ENCODE results near the gene VGLL4.

VGLL4 gene

DNA sequence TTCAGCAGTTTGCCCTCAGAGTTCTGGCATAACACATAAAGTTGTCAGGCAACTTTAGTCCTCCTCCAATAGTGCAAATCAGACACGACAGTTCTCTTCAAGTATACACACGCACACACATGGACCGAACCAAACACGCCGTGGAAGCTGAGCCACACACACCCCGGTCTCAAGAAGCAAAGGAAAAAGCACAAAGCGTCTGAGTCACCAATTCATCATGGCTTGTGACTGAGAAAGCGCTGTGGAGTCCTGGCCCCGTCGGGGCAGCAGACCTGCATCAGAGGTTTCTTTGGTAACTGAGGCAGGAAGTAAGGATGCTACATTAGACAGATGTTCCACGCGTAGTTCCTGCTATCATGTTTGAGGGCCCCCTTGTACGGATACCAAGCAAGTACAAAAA is 85.7 kb downstream of the VGLL4 start:
- Histone ChIP-seq H3F3A (ENCODE audit: low read depth) (no peaks in the 10 kb centered on the region), H2AFZ (ENCODE audit: low read length) (no peak overlapping the region), H3K4me1 (ENCODE audit: insufficient read depth, low read length, poor library complexity, severe bottlenecking) (no peaks in the 10 kb centered on the region), H3K9me2 (replicated peaks; ENCODE audit: low read depth, low read length) (no peaks in the 10 kb centered on the region), H3K9ac (ENCODE audit: low read depth, low read length, poor library complexity, severe bottlenecking) (no peak overlapping the region), H3K4me2 (ENCODE audit: low read depth, low read length, poor library complexity, severe bottlenecking) (no peak overlapping the region), H3K4me3 (ENCODE audit: low read length, poor library complexity, severe bottlenecking) (no peak overlapping the region), H3K9me3 (ENCODE audit: insufficient read depth, low read depth, low read length) (no peaks in the 10 kb centered on the region), H3K79me2 (ENCODE audit: insufficient read depth, low read length) (peaks cover 64% of the 10 kb centered on the region; the same call in 1 of the 2 replicates), H3K36me3 (ENCODE audit: insufficient read depth, low read length) (peaks cover 99% of the 10 kb centered on the region; the same call in 1 of the 2 replicates), H3K27me3 (ENCODE audit: insufficient read depth, low read length, poor library complexity, severe bottlenecking) (no peaks in the 10 kb centered on the region), H4K20me1 (ENCODE audit: insufficient read depth, low read length, poor library complexity, severe bottlenecking) (peaks cover 56% of the 10 kb centered on the region)
- no peak for TF ChIP-seq EZH2phosphoT487 (IDR thresholded peaks at IDR 0.05; ENCODE audit: borderline replicate concordance)
- TF ChIP-seq, protein P1, sequence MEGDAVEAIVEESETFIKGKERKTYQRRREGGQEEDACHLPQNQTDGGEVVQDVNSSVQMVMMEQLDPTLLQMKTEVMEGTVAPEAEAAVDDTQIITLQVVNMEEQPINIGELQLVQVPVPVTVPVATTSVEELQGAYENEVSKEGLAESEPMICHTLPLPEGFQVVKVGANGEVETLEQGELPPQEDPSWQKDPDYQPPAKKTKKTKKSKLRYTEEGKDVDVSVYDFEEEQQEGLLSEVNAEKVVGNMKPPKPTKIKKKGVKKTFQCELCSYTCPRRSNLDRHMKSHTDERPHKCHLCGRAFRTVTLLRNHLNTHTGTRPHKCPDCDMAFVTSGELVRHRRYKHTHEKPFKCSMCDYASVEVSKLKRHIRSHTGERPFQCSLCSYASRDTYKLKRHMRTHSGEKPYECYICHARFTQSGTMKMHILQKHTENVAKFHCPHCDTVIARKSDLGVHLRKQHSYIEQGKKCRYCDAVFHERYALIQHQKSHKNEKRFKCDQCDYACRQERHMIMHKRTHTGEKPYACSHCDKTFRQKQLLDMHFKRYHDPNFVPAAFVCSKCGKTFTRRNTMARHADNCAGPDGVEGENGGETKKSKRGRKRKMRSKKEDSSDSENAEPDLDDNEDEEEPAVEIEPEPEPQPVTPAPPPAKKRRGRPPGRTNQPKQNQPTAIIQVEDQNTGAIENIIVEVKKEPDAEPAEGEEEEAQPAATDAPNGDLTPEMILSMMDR (conservative IDR thresholded peaks at IDR 0.05; ENCODE audit: low read length) = no peak

DNA sequence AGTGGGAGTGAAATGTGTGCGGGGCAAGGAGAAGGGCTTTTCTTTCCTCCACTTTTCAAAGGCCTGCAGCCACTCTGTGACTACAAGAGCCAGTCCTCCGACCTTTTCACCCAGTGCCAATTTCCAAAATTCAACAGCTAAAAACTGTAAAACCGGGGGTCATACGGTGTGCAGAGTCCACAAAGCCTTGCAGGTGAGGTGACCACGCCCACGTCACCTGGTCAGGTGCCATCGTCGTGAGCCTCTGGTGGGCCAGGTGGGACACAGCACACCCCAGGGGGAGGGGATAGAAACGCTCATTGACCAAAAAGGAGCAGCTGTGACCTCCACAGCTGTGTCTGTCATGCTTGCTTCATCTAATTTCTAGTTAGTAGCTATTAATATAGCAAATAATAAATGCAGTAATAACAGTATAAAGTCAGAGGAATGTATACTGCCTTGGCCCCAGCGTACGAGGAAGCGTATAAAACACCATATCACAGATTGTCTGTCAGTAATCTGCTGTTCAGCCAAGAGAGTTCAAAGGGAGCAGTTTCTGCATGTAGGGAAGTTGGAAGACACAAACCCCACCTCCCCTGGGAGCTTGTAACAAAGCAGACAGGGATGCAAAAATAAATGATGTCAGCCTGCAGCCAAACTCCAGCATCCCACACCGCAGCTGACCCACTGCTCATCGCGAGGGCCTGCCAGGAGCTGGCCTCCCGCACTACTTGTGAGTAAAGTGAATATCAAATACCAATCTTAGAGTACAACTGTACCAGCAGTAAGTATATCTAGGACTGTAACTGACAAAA is 86.7 kb downstream of the VGLL4 start:
- no peaks in the 10 kb centered on the region for H3K9me2 ChIP-seq (replicated peaks; ENCODE audit: low read depth, low read length)
- H3K9ac ChIP-seq (ENCODE audit: low read depth, low read length, poor library complexity, severe bottlenecking) = no peak overlapping the region
- H3K79me2 ChIP-seq (ENCODE audit: insufficient read depth, low read length) = peaks cover 55% of the 10 kb centered on the region; the same call in 1 of the 2 replicates
- H4K20me1 ChIP-seq (ENCODE audit: insufficient read depth, low read length, poor library complexity, severe bottlenecking) = peaks cover 46% of the 10 kb centered on the region
- H3K4me2 ChIP-seq (ENCODE audit: low read depth, low read length, poor library complexity, severe bottlenecking) = no peak overlapping the region
- H3K27me3 ChIP-seq (ENCODE audit: insufficient read depth, low read length, poor library complexity, severe bottlenecking) = no peaks in the 10 kb centered on the region
- H2AFZ ChIP-seq (ENCODE audit: low read length) = no peak overlapping the region
- no peaks in the 10 kb centered on the region for H3F3A ChIP-seq (ENCODE audit: low read depth)
- TF ChIP-seq EZH2phosphoT487 (IDR thresholded peaks at IDR 0.05; ENCODE audit: borderline replicate concordance) = no peak
- TF ChIP-seq, protein P1 (conservative IDR thresholded peaks at IDR 0.05; ENCODE audit: low read length) = no peak
- H3K9me3 ChIP-seq (ENCODE audit: insufficient read depth, low read depth, low read length) = no peaks in the 10 kb centered on the region
- H3K4me3 ChIP-seq (ENCODE audit: low read length, poor library complexity, severe bottlenecking) = no peak overlapping the region
- H3K4me1 ChIP-seq (ENCODE audit: insufficient read depth, low read length, poor library complexity, severe bottlenecking) = no peaks in the 10 kb centered on the region
- H3K36me3 ChIP-seq (ENCODE audit: insufficient read depth, low read length) = peaks cover 94% of the 10 kb centered on the region; the same call in 1 of the 2 replicates

DNA sequence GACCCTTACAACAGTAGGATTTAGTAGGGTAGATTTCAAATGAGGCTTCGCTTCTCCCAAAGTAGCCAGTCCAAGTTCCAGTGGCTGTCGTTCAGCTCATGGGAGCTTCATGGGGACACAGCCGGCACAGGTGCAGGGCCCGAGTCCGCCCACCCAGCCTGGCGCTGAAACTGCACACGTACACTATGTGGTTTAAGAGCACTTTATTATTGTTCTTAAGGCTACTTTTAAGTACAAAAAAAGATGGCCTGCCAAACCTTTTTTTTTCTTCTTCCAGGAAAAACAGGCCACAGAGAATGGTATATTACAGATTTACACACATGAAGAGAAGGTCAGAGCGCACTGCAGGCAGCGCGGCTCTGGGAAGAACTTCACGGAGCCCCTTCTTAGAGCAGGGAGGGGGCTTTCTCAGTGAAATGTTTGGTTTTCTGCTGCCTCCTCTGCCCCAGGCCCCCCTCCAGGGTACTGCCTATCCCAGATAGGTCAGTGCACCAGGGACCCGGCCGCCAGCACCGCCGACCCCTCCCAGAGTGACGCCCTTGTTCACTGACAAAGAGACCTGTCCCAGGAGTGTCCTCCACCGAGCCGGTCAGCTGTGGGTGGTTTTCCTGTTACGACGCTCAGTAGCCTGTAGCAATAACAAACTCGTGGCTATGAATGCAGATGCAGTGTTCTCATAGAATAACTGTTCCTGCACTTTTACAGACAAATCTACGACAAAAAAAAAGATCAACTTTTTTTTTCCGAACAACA is 87.7 kb downstream of the VGLL4 start:
- Histone ChIP-seq H3K79me2 (ENCODE audit: insufficient read depth, low read length) (peaks cover 48% of the 10 kb centered on the region; the same call in 1 of the 2 replicates), H3K9ac (ENCODE audit: low read depth, low read length, poor library complexity, severe bottlenecking) (no peak overlapping the region), H3K4me3 (ENCODE audit: low read length, poor library complexity, severe bottlenecking) (no peak overlapping the region), H3F3A (ENCODE audit: low read depth) (no peaks in the 10 kb centered on the region), H3K36me3 (ENCODE audit: insufficient read depth, low read length) (peaks cover 87% of the 10 kb centered on the region; the same call in 1 of the 2 replicates), H4K20me1 (ENCODE audit: insufficient read depth, low read length, poor library complexity, severe bottlenecking) (peaks cover 38% of the 10 kb centered on the region), H3K9me3 (ENCODE audit: insufficient read depth, low read depth, low read length) (no peaks in the 10 kb centered on the region), H3K27me3 (ENCODE audit: insufficient read depth, low read length, poor library complexity, severe bottlenecking) (no peaks in the 10 kb centered on the region), H3K4me2 (ENCODE audit: low read depth, low read length, poor library complexity, severe bottlenecking) (no peak overlapping the region), H3K4me1 (ENCODE audit: insufficient read depth, low read length, poor library complexity, severe bottlenecking) (no peaks in the 10 kb centered on the region), H2AFZ (ENCODE audit: low read length) (no peak overlapping the region), H3K9me2 (replicated peaks; ENCODE audit: low read depth, low read length) (no peaks in the 10 kb centered on the region)
- TF ChIP-seq EZH2phosphoT487 (IDR thresholded peaks at IDR 0.05; ENCODE audit: borderline replicate concordance) = no peak
- TF ChIP-seq, protein P1 (conservative IDR thresholded peaks at IDR 0.05; ENCODE audit: low read length) = no peak

Data from Loucy (cell line).